Breast epithelium (tissue), 4 donors: ENCODE data around the gene TMOD2. TPM values are rescaled to one million over a fixed set of nuclear protein-coding genes. Genes with fewer than 3 reads are reported as not detected.

Source experiments
- DNase-seq, 2 donors: peaks; one replicate each; pipeline ENCODE4 v3.0.0-alpha.2; 2019; ENCODE audit warnings: low spot score in 2 of 2
- H3K27ac ChIP-seq, 2 donors: fragments of 200-600 bp; sonication (generic) in 1 of 2; one replicate each; pipeline ENCODE4 v1.5.1; 2016 to 2019; ENCODE audit warnings: mild to moderate bottlenecking in 1 of 2
- H3K27me3 ChIP-seq, 2 donors: fragments of 200-600 bp; sonication (generic) in 1 of 2; one replicate each; pipeline versions ENCODE4 v1.5.1 to v1.6.0; 2017 to 2019; ENCODE audit warnings: control low read depth in 1 of 2, mild to moderate bottlenecking in 1 of 2
- H3K36me3 ChIP-seq: fragments of 200-600 bp; one replicate; pipeline ENCODE4 v1.5.1; 2019
- H3K4me1 ChIP-seq, 2 donors: fragments of 200-600 bp; sonication (generic); one replicate each; pipeline ENCODE4 v1.5.1; 2016 to 2019; ENCODE audit warnings: control low read depth in 1 of 2
- H3K4me3 ChIP-seq, 3 donors: fragments of 200-600 bp; sonication (generic); 1 replicate in 2 of 3; 2 replicates in 1 of 3; pipeline ENCODE4 v1.5.1; 2016 to 2019; ENCODE audit warnings: mild to moderate bottlenecking in 3 of 3, moderate library complexity in 2 of 3
- H3K9me3 ChIP-seq, 2 donors: fragments of 200-600 bp; sonication (generic) in 1 of 2; one replicate each; pipeline ENCODE4 v1.5.1; 2016 to 2019; ENCODE audit warnings: control low read depth in 1 of 2
- CTCF ChIP-seq, 3 donors: fragments of 450-650 bp; IDR thresholded peaks; one replicate each; pipeline ENCODE4 v1.5.1; 2016 to 2017; ENCODE audit warnings: antibody characterized with exemption in 3 of 3, mild to moderate bottlenecking in 3 of 3, moderate library complexity in 3 of 3
- POLR2A ChIP-seq: fragments of 450-650 bp; IDR thresholded peaks from one replicate; pipeline ENCODE4 v1.6.1; 2016; ENCODE audit warnings: antibody characterized with exemption, mild to moderate bottlenecking, moderate library complexity
- POLR2AphosphoS5 ChIP-seq, 3 donors: sonication (generic); formaldehyde crosslinking; IDR thresholded peaks; one replicate each; pipeline ENCODE4 v1.6.1; 2017; ENCODE audit warnings: antibody characterized with exemption in 3 of 3
- intact Hi-C: fragments of 100-400 bp; cut with DNase I; formaldehyde crosslinking; loops from one replicate; pipeline ENCODE4 v1.15.1; 2023; ENCODE audit warnings: low total_unique reads
- total RNA-seq, 3 donors: library from RNA; depleted of rRNA; stranded (reverse); fragments of >200 nt; gene quantifications; one replicate each; pipeline ENCODE4 v1.1.0, GENCODE V29; 2016

The TMOD2 gene
- total RNA-seq, 3 donors from 2014 or later: 8.6 to 16.8 (median 11.5) TPM

GRCh38 chr15:51758645-51759044 lies 7.2 kb downstream of the TMOD2 start:
- H3K27me3 ChIP-seq: no peaks in the 10 kb centered on the region
- DNase-seq: no peak
- no peaks in the 10 kb centered on the region for H3K9me3 ChIP-seq
- peak overlapping the region in 1 of 2 donors; percentile 10 for H3K27ac ChIP-seq
- no peak overlapping the region for H3K4me3 ChIP-seq
- intact Hi-C loops: no loop called here
- TF ChIP-seq POLR2AphosphoS5 (IDR thresholded peaks at IDR 0.05) (no peak), CTCF (IDR thresholded peaks at IDR 0.05) (no peak)
- no peaks in the 10 kb centered on the region for H3K4me1 ChIP-seq
- H3K36me3 ChIP-seq: no peaks in the 10 kb centered on the region

GRCh38 chr15:51759557-51760070 lies 8.2 kb downstream of the TMOD2 start:
- H3K9me3 ChIP-seq: no peaks in the 10 kb centered on the region
- no peaks in the 10 kb centered on the region for H3K27me3 ChIP-seq
- no peak for DNase-seq
- H3K36me3 ChIP-seq: no peaks in the 10 kb centered on the region
- intact Hi-C loops: no loop called here
- peak overlapping the region in 1 of 2 donors; percentile 61 for H3K27ac ChIP-seq
- TF ChIP-seq POLR2AphosphoS5 (IDR thresholded peaks at IDR 0.05) (no peak), POLR2A (no peak), CTCF (IDR thresholded peaks at IDR 0.05) (no peak)
- H3K4me3 ChIP-seq: no peak overlapping the region
- H3K4me1 ChIP-seq: no peaks in the 10 kb centered on the region

GRCh38 chr15:51760805-51761204 lies 9.4 kb downstream of the TMOD2 start:
- H3K36me3 ChIP-seq: no peaks in the 10 kb centered on the region
- H3K27me3 ChIP-seq: no peaks in the 10 kb centered on the region
- H3K4me1 ChIP-seq: no peaks in the 10 kb centered on the region
- no peaks in the 10 kb centered on the region for H3K9me3 ChIP-seq
- intact Hi-C loops: no loop called here
- no peak overlapping the region for H3K27ac ChIP-seq
- H3K4me3 ChIP-seq: no peak overlapping the region
- no peak for TF ChIP-seq CTCF (IDR thresholded peaks at IDR 0.05)
- no peak for TF ChIP-seq POLR2AphosphoS5 (IDR thresholded peaks at IDR 0.05)
- no peak for TF ChIP-seq POLR2A
- no peak for DNase-seq

- H3K9me3 ChIP-seq: no peaks in the 10 kb centered on the region
- H3K27ac ChIP-seq: peak overlapping the region; percentile 52 to 71
- no peak for TF ChIP-seq CTCF (IDR thresholded peaks at IDR 0.05)
- no peak for TF ChIP-seq POLR2AphosphoS5 (IDR thresholded peaks at IDR 0.05)
- no peak for TF ChIP-seq POLR2A
- H3K4me3 ChIP-seq: no peak overlapping the region
- intact Hi-C loops: no loop called here
- no peak for DNase-seq
- no peaks in the 10 kb centered on the region for H3K36me3 ChIP-seq
- no peaks in the 10 kb centered on the region for H3K4me1 ChIP-seq
- no peaks in the 10 kb centered on the region for H3K27me3 ChIP-seq
Measured at GRCh38 chr15:51765751-51766150, 14.4 kb downstream of the TMOD2 start.

- H3K4me1 ChIP-seq: no peaks in the 10 kb centered on the region
Measured at GRCh38 chr15:51766341-51766740, 14.9 kb downstream of the TMOD2 start.

More at GRCh38 chr15:51766341-51766740, 14.9 kb downstream of the TMOD2 start:
- Histone ChIP-seq H3K27me3 (no peaks in the 10 kb centered on the region), H3K9me3 (no peaks in the 10 kb centered on the region), H3K27ac (peak overlapping the region in 1 of 2 donors; percentile 71), H3K36me3 (no peaks in the 10 kb centered on the region), H3K4me3 (no peak overlapping the region)
- DNase-seq: no peak
- intact Hi-C loops: no loop called here
- TF ChIP-seq CTCF (IDR thresholded peaks at IDR 0.05) (no peak), POLR2A (no peak), POLR2AphosphoS5 (IDR thresholded peaks at IDR 0.05) (no peak)
